ENCODE results near the gene BPIFB1. TPM values are rescaled to one million over a fixed set of nuclear protein-coding genes. Genes with fewer than 3 reads are reported as not detected.

The BPIFB1 gene
- total and polyA plus RNA-seq, 2 of the 13 experiments (the other 11 are each of a cell fraction or from before 2014, with no cell fraction given), result 0.82 to 4.4 TPM

- TF ChIP-seq NCOR1 (IDR thresholded peaks at IDR 0.05; ENCODE audit: borderline replicate concordance, low read length) (peak; percentile 51; the same call in 1 of the 2 replicates), HMG20A (CRISPR knock-in tag; IDR thresholded peaks at IDR 0.05; ENCODE audit: borderline replicate concordance) (peak; percentile 56; the same call in 1 of the 2 replicates), ATF2 (CRISPR knock-in tag; IDR thresholded peaks at IDR 0.05) (no peak), EP300 (IDR thresholded peaks at IDR 0.05; ENCODE audit: low read depth in 2 of 2, low read length in 2 of 2) (peak in 1 of 2 experiments; percentile 80; a peak in 2 of 4 replicates), EP300 (CRISPR knock-in tag; IDR thresholded peaks at IDR 0.05; ENCODE audit: borderline replicate concordance) (peak; percentile 27; the same call in 1 of the 2 replicates), NCOA1 (CRISPR knock-in tag; IDR thresholded peaks at IDR 0.05) (no peak), ZNF841 (CRISPR knock-in tag; IDR thresholded peaks at IDR 0.05; ENCODE audit: borderline replicate concordance) (no peak), ZBTB38 (CRISPR knock-in tag; IDR thresholded peaks at IDR 0.05) (peak; percentile 86), KDM3A (CRISPR knock-in tag; IDR thresholded peaks at IDR 0.05; ENCODE audit: low read depth) (0 out of 2 replicates have a peak, but pooled peaks have one; percentile 25), ZNF251 (CRISPR knock-in tag; IDR thresholded peaks at IDR 0.05) (0 out of 2 replicates have a peak, but pooled peaks have one; percentile 54), ZNF747 (CRISPR knock-in tag; IDR thresholded peaks at IDR 0.05; ENCODE audit: borderline replicate concordance) (0 out of 2 replicates have a peak, but pooled peaks have one; percentile 47), NFE2L1 (CRISPR knock-in tag; IDR thresholded peaks at IDR 0.05; ENCODE audit: borderline replicate concordance) (peak; percentile 42; the same call in 1 of the 2 replicates), SETDB1 (CRISPR knock-in tag; IDR thresholded peaks at IDR 0.05; ENCODE audit: borderline replicate concordance) (no peak), ZNF792 (CRISPR knock-in tag; IDR thresholded peaks at IDR 0.05) (peak; percentile 36; the same call in 1 of the 2 replicates), ZNF552 (CRISPR knock-in tag; IDR thresholded peaks at IDR 0.05; ENCODE audit: borderline replicate concordance) (peak; percentile 86; the same call in 1 of the 2 replicates), HNF4G (IDR thresholded peaks at IDR 0.05; ENCODE audit: borderline replicate concordance, low read depth, low read length) (no peak; the same call in 1 of the 2 replicates), HNF4G (CRISPR knock-in tag; IDR thresholded peaks at IDR 0.05; ENCODE audit: borderline replicate concordance, low read depth) (peak; percentile 84; the same call in 1 of the 2 replicates), ZIK1 (CRISPR knock-in tag; IDR thresholded peaks at IDR 0.05; ENCODE audit: borderline replicate concordance, low read depth) (0 out of 2 replicates have a peak, but pooled peaks have one; percentile 14), ZNF367 (CRISPR knock-in tag; IDR thresholded peaks at IDR 0.05; ENCODE audit: borderline replicate concordance) (no peak), ZNF503 (CRISPR knock-in tag; IDR thresholded peaks at IDR 0.05) (no peak), ZNF598 (CRISPR knock-in tag; IDR thresholded peaks at IDR 0.05; ENCODE audit: borderline replicate concordance) (peak; percentile 87; the same call in 1 of the 2 replicates), CEBPG (CRISPR knock-in tag; IDR thresholded peaks at IDR 0.05) (no peak), ZMYM3 (CRISPR knock-in tag; IDR thresholded peaks at IDR 0.05) (peak; percentile 66), ZSCAN30 (CRISPR knock-in tag; IDR thresholded peaks at IDR 0.05) (no peak), ZNF451 (CRISPR knock-in tag; IDR thresholded peaks at IDR 0.05) (peak; percentile 71; the same call in 1 of the 2 replicates)
- TF ChIP-seq, protein P1, sequence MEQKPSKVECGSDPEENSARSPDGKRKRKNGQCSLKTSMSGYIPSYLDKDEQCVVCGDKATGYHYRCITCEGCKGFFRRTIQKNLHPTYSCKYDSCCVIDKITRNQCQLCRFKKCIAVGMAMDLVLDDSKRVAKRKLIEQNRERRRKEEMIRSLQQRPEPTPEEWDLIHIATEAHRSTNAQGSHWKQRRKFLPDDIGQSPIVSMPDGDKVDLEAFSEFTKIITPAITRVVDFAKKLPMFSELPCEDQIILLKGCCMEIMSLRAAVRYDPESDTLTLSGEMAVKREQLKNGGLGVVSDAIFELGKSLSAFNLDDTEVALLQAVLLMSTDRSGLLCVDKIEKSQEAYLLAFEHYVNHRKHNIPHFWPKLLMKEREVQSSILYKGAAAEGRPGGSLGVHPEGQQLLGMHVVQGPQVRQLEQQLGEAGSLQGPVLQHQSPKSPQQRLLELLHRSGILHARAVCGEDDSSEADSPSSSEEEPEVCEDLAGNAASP (CRISPR knock-in tag; IDR thresholded peaks at IDR 0.05; ENCODE audit: borderline replicate concordance), result 0 out of 2 replicates have a peak, but pooled peaks have one; percentile 32
Measured at GRCh38 chr20:33280000-33280680, 2.9 kb upstream of the BPIFB1 start (continued).

Data from HepG2 (cell line).